ENCODE data around the gene ICAM3. TPM values are rescaled to one million over a fixed set of nuclear protein-coding genes. Genes with fewer than 3 reads are reported as not detected.

The ICAM3 gene
- total and polyA plus RNA-seq, 10 of the 15 experiments (the other 5 are each of a cell fraction or from before 2014, with no cell fraction given) = 5.5 to 152 (median 90.7) TPM

GRCh38 chr19:10372690-10373089, 33.3 kb upstream of the ICAM3 start (continued):
- TF ChIP-seq MYC (IDR thresholded peaks at IDR 0.05; ENCODE audit: insufficient read depth, insufficient read length, insufficient replicate concordance, low read length, severe bottlenecking) (no peak), POLR2AphosphoS5 (IDR thresholded peaks at IDR 0.05; ENCODE audit: low read length) (no peak), CBX3 (IDR thresholded peaks at IDR 0.05; ENCODE audit: borderline replicate concordance, low read depth) (no peak), HDGF (IDR thresholded peaks at IDR 0.05) (no peak), BRCA1 (IDR thresholded peaks at IDR 0.05; ENCODE audit: low read depth, low read length) (no peak), MYB (IDR thresholded peaks at IDR 0.05; ENCODE audit: borderline replicate concordance, low read depth, low read length) (no peak), CEBPB (IDR thresholded peaks at IDR 0.05; ENCODE audit: borderline replicate concordance in 1 of 2, low read depth in 2 of 2, low read length in 2 of 2) (no peak), RAD21 (IDR thresholded peaks at IDR 0.05; ENCODE audit: insufficient read depth, low read depth, low read length) (no peak), RB1 (IDR thresholded peaks at IDR 0.05; ENCODE audit: borderline replicate concordance) (no peak), SIX5 (IDR thresholded peaks at IDR 0.05; ENCODE audit: low read depth, low read length, severe bottlenecking) (no peak), PRDM15 (CRISPR knock-in tag; IDR thresholded peaks at IDR 0.05) (no peak)
